Ovary (tissue), 9 donors: Measurements from ENCODE around the gene ASIC4. TPM values are rescaled to one million over a fixed set of nuclear protein-coding genes. Genes with fewer than 3 reads are reported as not detected.

Experiments
- DNase-seq, 5 donors: peaks; one replicate each; pipeline ENCODE4 v3.0.0-alpha.2; 2019 to 2020
- H3K27ac ChIP-seq, 2 donors: fragments of 200-600 bp; one replicate each; pipeline versions ENCODE4 v1.5.1 to v1.8.0; 2019 to 2022
- H3K27me3 ChIP-seq: fragments of 200-600 bp; one replicate; pipeline ENCODE4 v1.8.0; 2022
- H3K36me3 ChIP-seq: fragments of 200-600 bp; sonication (generic); one replicate; pipeline ENCODE4 v1.5.1; 2019
- H3K4me1 ChIP-seq: one replicate; pipeline ENCODE4 v1.8.1; 2013; ENCODE audit warnings: mild to moderate bottlenecking, moderate library complexity; ENCODE audit not compliant: insufficient read depth
- H3K4me3 ChIP-seq: fragments of 200-600 bp; sonication (generic); one replicate; pipeline ENCODE4 v1.5.1; 2017
- H3K9me3 ChIP-seq, 2 donors: fragments of 200-600 bp in 1 of 2; sonication (generic) in 1 of 2; one replicate each; pipeline versions ENCODE4 v1.5.1 to v1.8.1; 2013 to 2019; ENCODE audit warnings: mild to moderate bottlenecking in 1 of 2, moderate library complexity in 1 of 2
- CTCF ChIP-seq, 3 donors: fragments of 450-650 bp in 2 of 3; fragments of 200-600 bp in 1 of 3; IDR thresholded peaks; one replicate each; pipeline versions ENCODE4 v1.5.1 to v1.8.0; 2016 to 2022; ENCODE audit warnings: antibody characterized with exemption in 3 of 3, mild to moderate bottlenecking in 1 of 3
- EP300 ChIP-seq: sonication (generic); formaldehyde crosslinking; IDR thresholded peaks from one replicate; pipeline ENCODE4 v1.6.1; 2017; ENCODE audit warnings: antibody characterized with exemption
- POLR2A ChIP-seq: fragments of 450-650 bp; IDR thresholded peaks from one replicate; pipeline ENCODE4 v1.6.1; 2017; ENCODE audit warnings: antibody characterized with exemption, mild to moderate bottlenecking, moderate library complexity
- WGBS, 3 donors: extraction: QIAGEN DNeasy Blood & Tissue Kit in 1 of 3; methylation state at CpG; one replicate each; pipeline versions ENCODE4 v1.1.5 to v1.1.7; 2013 to 2017; 5-methylcytosine and 5-hydroxymethylcytosine counted together
- intact Hi-C, 4 donors: fragments of 100-400 bp; cut with DNase I; formaldehyde crosslinking; loops; one replicate each; pipeline versions ENCODE4 v1.11.0 to v1.15.1; 2022 to 2023
- polyA plus RNA-seq, 2 donors: library from polyadenylated mRNA; stranded (reverse); fragments of 200-250 nt in 1 of 2; fragments of 350-450 nt in 1 of 2; fragmentation: Illumina TruSeq in 1 of 2; extraction: RNeasy Lipid Tissue Mini Kit (QIAGEN cat#74804) in 1 of 2; gene quantifications; one replicate each; pipeline ENCODE4 v1.2.3, GENCODE V29; 2013 to 2014
- total RNA-seq, 7 donors: library from RNA; depleted of rRNA in 2 of 7; stranded (reverse); fragments of >200 nt in 2 of 7; fragmentation: NEBNext Ultra II Directional in 3 of 7; extraction: Animal tissue kit (Norgen Biotek cat#: 25700) in 3 of 7; gene quantifications; one replicate each; pipeline versions ENCODE4 v1.1.0 to v1.2.4, GENCODE V29; 2016 to 2023
- donor health status: DM: no; HTN: no; CAD: no; lungs with moderate emphysema.
- donor health status: DM: no; HTN: no; CAD: no.
- donor health status: Bipolar disorder and iron deficiency.
- donor health status: DM: yes; HTN: yes; CAD: no.
- donor health status: DM: no; HTN: no; CAD: no.
- donor health status: DM: yes; HTN: yes; CAD: no.

Gene ASIC4
- total and polyA plus RNA-seq, 9 donors: 0.05 to 0.28 (median 0.17) TPM; not detected in 5

- DNase-seq: no peak
- H3K4me1 ChIP-seq: no peaks in the 10 kb centered on the region
- no peak for TF ChIP-seq CTCF (IDR thresholded peaks at IDR 0.05)
- no peak for TF ChIP-seq EP300
- no peak for TF ChIP-seq POLR2A
- no peaks in the 10 kb centered on the region for H3K36me3 ChIP-seq
- intact Hi-C loops: no loop called here
- no peak overlapping the region for H3K4me3 ChIP-seq
- no peak overlapping the region for H3K27ac ChIP-seq
- H3K9me3 ChIP-seq: no peaks in the 10 kb centered on the region
- no peaks in the 10 kb centered on the region for H3K27me3 ChIP-seq
- 86 to 88% (median 87%) methylated on average over 14 of the region's 14 CpGs for WGBS, 3 donors
Observed at GRCh38 chr2:219491278-219491963, 22.9 kb upstream of the ASIC4 start.

DNA sequence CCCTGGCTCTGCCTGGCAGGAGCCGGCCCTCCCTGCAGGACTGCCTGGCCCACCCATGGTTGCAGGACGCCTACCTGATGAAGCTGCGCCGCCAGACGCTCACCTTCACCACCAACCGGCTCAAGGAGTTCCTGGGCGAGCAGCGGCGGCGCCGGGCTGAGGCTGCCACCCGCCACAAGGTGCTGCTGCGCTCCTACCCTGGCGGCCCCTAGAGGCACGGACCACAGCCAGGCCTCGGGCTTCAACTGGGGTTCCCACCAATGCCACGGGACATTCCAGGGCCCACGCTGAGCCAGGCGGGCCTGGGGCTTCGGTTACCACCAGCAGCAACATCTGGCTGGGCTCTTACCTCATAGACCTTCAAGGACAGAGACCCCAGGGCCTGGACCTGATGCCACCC lies 21.7 kb upstream of the ASIC4 start:
- Histone ChIP-seq H3K36me3 (no peaks in the 10 kb centered on the region), H3K27me3 (no peaks in the 10 kb centered on the region), H3K9me3 (no peaks in the 10 kb centered on the region), H3K27ac (no peak overlapping the region), H3K4me3 (no peak overlapping the region), H3K4me1 (peaks cover 3% of the 10 kb centered on the region)
- DNase-seq: no peak
- no peak for TF ChIP-seq POLR2A
- no peak for TF ChIP-seq CTCF (IDR thresholded peaks at IDR 0.05)
- no peak for TF ChIP-seq EP300
- WGBS, 3 donors: 78 to 82% (median 82%) methylated on average over 20 of the region's 20 CpGs
- intact Hi-C loops: no loop called here

GRCh38 chr2:219493086-219493485 lies 21.2 kb upstream of the ASIC4 start:
- no peak for TF ChIP-seq POLR2A
- TF ChIP-seq CTCF (IDR thresholded peaks at IDR 0.05): no peak
- TF ChIP-seq EP300: no peak
- H3K4me1 ChIP-seq: peaks cover 3% of the 10 kb centered on the region
- H3K9me3 ChIP-seq: no peaks in the 10 kb centered on the region
- no peaks in the 10 kb centered on the region for H3K36me3 ChIP-seq
- H3K27ac ChIP-seq: no peak overlapping the region
- intact Hi-C loops: no loop called here
- H3K27me3 ChIP-seq: no peaks in the 10 kb centered on the region
- 92 to 96% (median 96%) methylated on average over 5 of the region's 5 CpGs for WGBS, 3 donors
- DNase-seq: no peak
- no peak overlapping the region for H3K4me3 ChIP-seq

- TF ChIP-seq POLR2A (no peak), EP300 (no peak), CTCF (IDR thresholded peaks at IDR 0.05) (no peak)
- Histone ChIP-seq H3K27ac (no peak overlapping the region), H3K27me3 (no peaks in the 10 kb centered on the region), H3K9me3 (no peaks in the 10 kb centered on the region), H3K4me3 (no peak overlapping the region), H3K36me3 (no peaks in the 10 kb centered on the region), H3K4me1 (peaks cover 3% of the 10 kb centered on the region)
- intact Hi-C loops: no loop called here
- no peak for DNase-seq
- WGBS, 3 donors: 20 to 31% (median 31%) methylated on average over 10 of the region's 10 CpGs
Observed at GRCh38 chr2:219494952-219495530, 19.2 kb upstream of the ASIC4 start.
